ENCODE data around the gene C19orf53. TPM values are rescaled to one million over a fixed set of nuclear protein-coding genes. Genes with fewer than 3 reads are reported as not detected.

C19orf53 gene
- total and polyA plus RNA-seq, 11 donors: 79.3 to 435 (median 99.4) TPM

GRCh38 chr19:13738073-13738472, 36.2 kb upstream of the C19orf53 start:
- Histone ChIP-seq H3K27ac (no peak overlapping the region), H3K4me3 (no peak overlapping the region), H3K4me1 (no peaks in the 10 kb centered on the region), H3K36me3 (peaks cover 0 to 12% (median 0%) of the 10 kb centered on the region in 9 donors), H3K27me3 (no peaks in the 10 kb centered on the region), H3K9me3 (no peaks in the 10 kb centered on the region)
- TF ChIP-seq, protein P1, sequence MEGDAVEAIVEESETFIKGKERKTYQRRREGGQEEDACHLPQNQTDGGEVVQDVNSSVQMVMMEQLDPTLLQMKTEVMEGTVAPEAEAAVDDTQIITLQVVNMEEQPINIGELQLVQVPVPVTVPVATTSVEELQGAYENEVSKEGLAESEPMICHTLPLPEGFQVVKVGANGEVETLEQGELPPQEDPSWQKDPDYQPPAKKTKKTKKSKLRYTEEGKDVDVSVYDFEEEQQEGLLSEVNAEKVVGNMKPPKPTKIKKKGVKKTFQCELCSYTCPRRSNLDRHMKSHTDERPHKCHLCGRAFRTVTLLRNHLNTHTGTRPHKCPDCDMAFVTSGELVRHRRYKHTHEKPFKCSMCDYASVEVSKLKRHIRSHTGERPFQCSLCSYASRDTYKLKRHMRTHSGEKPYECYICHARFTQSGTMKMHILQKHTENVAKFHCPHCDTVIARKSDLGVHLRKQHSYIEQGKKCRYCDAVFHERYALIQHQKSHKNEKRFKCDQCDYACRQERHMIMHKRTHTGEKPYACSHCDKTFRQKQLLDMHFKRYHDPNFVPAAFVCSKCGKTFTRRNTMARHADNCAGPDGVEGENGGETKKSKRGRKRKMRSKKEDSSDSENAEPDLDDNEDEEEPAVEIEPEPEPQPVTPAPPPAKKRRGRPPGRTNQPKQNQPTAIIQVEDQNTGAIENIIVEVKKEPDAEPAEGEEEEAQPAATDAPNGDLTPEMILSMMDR (IDR thresholded peaks at IDR 0.05): no peak
- no peak for TF ChIP-seq POLR2A (IDR thresholded peaks at IDR 0.05)
- ATAC-seq (no peak), DNase-seq (no peak)
- intact Hi-C loops (cut with DNase I): no loop called here
- 79 to 100% (median 89%) methylated on average over 1 of the region's 1 CpG for WGBS, 4 donors

GRCh38 chr19:13741893-13742292, 32.4 kb upstream of the C19orf53 start:
- H3K9me3 ChIP-seq: peaks cover 0 to 1% (median 0%) of the 10 kb centered on the region in 12 donors
- no peak overlapping the region for H3K4me3 ChIP-seq
- peaks cover 0 to 4% (median 0%) of the 10 kb centered on the region in 12 donors for H3K4me1 ChIP-seq
- 92 to 97% (median 95%) methylated on average over 2 of the region's 2 CpGs for WGBS, 4 donors
- intact Hi-C loops (cut with DNase I): no loop called here
- no peak overlapping the region for H3K27ac ChIP-seq
- DNase-seq (no peak), ATAC-seq (no peak)
- no peaks in the 10 kb centered on the region for H3K27me3 ChIP-seq
- TF ChIP-seq POLR2A (IDR thresholded peaks at IDR 0.05): no peak
- TF ChIP-seq, protein P1 (IDR thresholded peaks at IDR 0.05): no peak
- H3K36me3 ChIP-seq: no peaks in the 10 kb centered on the region

DNA sequence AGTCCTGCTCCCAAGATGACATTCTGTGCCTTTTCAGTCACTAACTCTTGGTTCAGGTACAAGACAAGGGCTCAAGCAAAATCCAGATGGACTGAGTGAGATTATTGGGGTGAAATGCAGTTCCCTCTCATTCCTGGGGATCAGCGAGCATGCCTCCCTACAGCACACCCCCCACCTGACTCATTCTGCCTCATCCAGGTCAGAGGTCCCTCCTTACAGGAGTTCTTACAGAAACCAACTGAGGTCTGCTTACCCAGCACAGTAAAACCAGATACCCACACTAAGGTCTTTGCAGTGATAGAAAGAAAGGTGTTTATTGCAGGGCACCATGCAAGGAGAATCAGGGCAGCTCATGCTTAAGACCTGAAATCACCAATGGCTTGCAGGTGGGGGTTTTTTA, 31.5 kb upstream of the C19orf53 start:
- WGBS, 4 donors: 80 to 100% (median 95%) methylated on average over 1 of the region's 1 CpG
- Histone ChIP-seq H3K27me3 (no peaks in the 10 kb centered on the region), H3K4me3 (no peak overlapping the region), H3K27ac (no peak overlapping the region), H3K9me3 (peaks cover 0 to 7% (median 0%) of the 10 kb centered on the region in 12 donors), H3K4me1 (peaks cover 0 to 4% (median 0%) of the 10 kb centered on the region in 12 donors), H3K36me3 (no peaks in the 10 kb centered on the region)
- TF ChIP-seq, protein P1 (IDR thresholded peaks at IDR 0.05): no peak
- no peak for TF ChIP-seq POLR2A (IDR thresholded peaks at IDR 0.05)
- DNase-seq: no peak
- intact Hi-C loops (cut with DNase I): no loop called here
- ATAC-seq: no peak

GRCh38 chr19:13744174-13744573, 30.1 kb upstream of the C19orf53 start:
- H3K27ac ChIP-seq: peak overlapping the region in 1 of 12 donors; percentile 42
- TF ChIP-seq POLR2A (IDR thresholded peaks at IDR 0.05): no peak
- TF ChIP-seq, protein P1 (IDR thresholded peaks at IDR 0.05): no peak

More at GRCh38 chr19:13744174-13744573, 30.1 kb upstream of the C19orf53 start:
- Histone ChIP-seq H3K27me3 (no peaks in the 10 kb centered on the region), H3K36me3 (no peaks in the 10 kb centered on the region), H3K9me3 (peaks cover 0 to 7% (median 0%) of the 10 kb centered on the region in 12 donors), H3K4me3 (no peak overlapping the region), H3K4me1 (peaks cover 0 to 15% (median 9%) of the 10 kb centered on the region in 12 donors)
- ATAC-seq (no peak), DNase-seq (no peak)
- intact Hi-C loops (cut with DNase I): no loop called here
